Measurements from ENCODE around the gene SLC9A1.

The SLC9A1 gene

GRCh38 chr1:27105018-27105417 is 49.9 kb downstream of the SLC9A1 start:
- H3K36me3 ChIP-seq = peaks cover 95% of the 10 kb centered on the region
- no peaks in the 10 kb centered on the region for H3K9me3 ChIP-seq
- peak overlapping the region; percentile 0 for H3K27ac ChIP-seq
- TF ChIP-seq CTCF (IDR thresholded peaks at IDR 0.05) = no peak
- no peak overlapping the region for H3K4me3 ChIP-seq (ENCODE audit: low read depth in 1 of 2, low read length in 1 of 2)
- no peaks in the 10 kb centered on the region for H3K27me3 ChIP-seq
- H3K4me1 ChIP-seq (ENCODE audit: control insufficient read depth in 1 of 2, insufficient read depth in 1 of 2, low read depth in 1 of 2, low read length in 1 of 2) = no peaks in the 10 kb centered on the region

DNA sequence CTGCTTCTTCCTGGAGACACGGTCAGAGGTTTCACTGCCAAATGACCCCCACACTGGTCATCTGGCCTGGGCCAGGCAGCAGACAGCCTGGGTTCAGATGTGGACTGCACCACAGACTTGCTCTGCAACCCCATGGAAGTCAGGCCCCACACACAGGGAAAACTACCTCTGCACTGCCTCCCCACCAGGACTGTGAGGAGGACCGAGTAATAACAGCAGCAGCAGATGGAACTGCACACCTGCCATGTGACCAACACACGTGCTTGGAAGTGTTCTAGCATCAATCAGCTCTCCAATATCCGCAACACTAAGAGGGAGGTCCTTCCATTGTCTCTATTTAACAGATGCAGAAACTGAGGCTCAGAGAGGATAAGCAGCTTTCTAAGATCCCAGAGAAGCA is 51.4 kb downstream of the SLC9A1 start:
- H3K9me3 ChIP-seq = no peaks in the 10 kb centered on the region
- H3K27me3 ChIP-seq = no peaks in the 10 kb centered on the region
- TF ChIP-seq CTCF (IDR thresholded peaks at IDR 0.05) = no peak
- H3K4me1 ChIP-seq (ENCODE audit: control insufficient read depth in 1 of 2, insufficient read depth in 1 of 2, low read depth in 1 of 2, low read length in 1 of 2) = peaks cover 11 to 12% of the 10 kb centered on the region in 2 experiments
- no peak overlapping the region for H3K4me3 ChIP-seq (ENCODE audit: low read depth in 1 of 2, low read length in 1 of 2)
- peaks cover 95% of the 10 kb centered on the region for H3K36me3 ChIP-seq
- peak overlapping the region; percentile 40 for H3K27ac ChIP-seq

GRCh38 chr1:27102707-27103468 is 52.0 kb downstream of the SLC9A1 start:
- Histone ChIP-seq H3K4me3 (ENCODE audit: low read depth in 1 of 2, low read length in 1 of 2) (no peak overlapping the region), H3K9me3 (no peaks in the 10 kb centered on the region), H3K27me3 (no peaks in the 10 kb centered on the region), H3K27ac (peak overlapping the region; percentile 40), H3K4me1 (ENCODE audit: control insufficient read depth in 1 of 2, insufficient read depth in 1 of 2, low read depth in 1 of 2, low read length in 1 of 2) (peaks cover 17 to 18% of the 10 kb centered on the region in 2 experiments), H3K36me3 (peaks cover 94% of the 10 kb centered on the region)
- peak; percentile 95 for TF ChIP-seq CTCF (IDR thresholded peaks at IDR 0.05)

DNA sequence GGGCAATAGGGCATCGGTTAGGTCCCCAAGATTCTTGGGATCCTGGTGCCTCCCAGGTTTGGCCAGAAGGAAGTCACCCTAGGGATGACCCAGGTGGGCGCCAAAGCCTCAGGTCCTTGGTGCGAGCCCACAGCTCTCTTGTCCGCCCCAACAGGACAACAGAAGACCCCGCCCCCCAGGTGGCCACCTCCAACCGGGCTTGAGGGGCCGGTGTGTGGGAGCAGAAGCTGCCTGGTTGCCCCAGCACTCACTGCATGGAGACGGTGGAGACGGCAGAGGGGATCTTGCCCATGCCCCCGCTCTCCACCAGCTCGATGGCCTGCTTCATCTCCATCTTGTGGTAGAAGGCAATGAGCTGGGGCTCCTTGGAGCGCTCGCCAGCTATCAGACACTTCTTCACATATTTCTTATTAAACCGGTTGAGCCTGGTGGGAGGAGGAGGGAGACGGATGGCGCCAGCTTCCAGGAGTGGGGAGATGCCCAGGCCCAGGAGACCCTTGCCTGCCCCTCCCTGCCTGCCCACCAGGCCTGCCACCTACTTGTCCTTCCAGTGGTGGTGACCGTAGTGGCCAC is 52.7 kb downstream of the SLC9A1 start:
- H3K9me3 ChIP-seq = no peaks in the 10 kb centered on the region
- peaks cover 24% of the 10 kb centered on the region in 2 experiments for H3K4me1 ChIP-seq (ENCODE audit: control insufficient read depth in 1 of 2, insufficient read depth in 1 of 2, low read depth in 1 of 2, low read length in 1 of 2)
- H3K4me3 ChIP-seq (ENCODE audit: low read depth in 1 of 2, low read length in 1 of 2) = no peak overlapping the region
- no peaks in the 10 kb centered on the region for H3K27me3 ChIP-seq
- no peak for TF ChIP-seq CTCF (IDR thresholded peaks at IDR 0.05)
- H3K36me3 ChIP-seq = peaks cover 88% of the 10 kb centered on the region
- H3K27ac ChIP-seq = no peak overlapping the region

GRCh38 chr1:27101696-27102095 is 53.2 kb downstream of the SLC9A1 start:
- peaks cover 83% of the 10 kb centered on the region for H3K36me3 ChIP-seq
- H3K9me3 ChIP-seq = no peaks in the 10 kb centered on the region
- H3K27ac ChIP-seq = no peak overlapping the region
- TF ChIP-seq CTCF (IDR thresholded peaks at IDR 0.05) = no peak
- no peaks in the 10 kb centered on the region for H3K27me3 ChIP-seq
- H3K4me3 ChIP-seq (ENCODE audit: low read depth in 1 of 2, low read length in 1 of 2) = no peak overlapping the region
- peaks cover 29 to 30% of the 10 kb centered on the region in 2 experiments for H3K4me1 ChIP-seq (ENCODE audit: control insufficient read depth in 1 of 2, insufficient read depth in 1 of 2, low read depth in 1 of 2, low read length in 1 of 2)

All from neutrophil (primary cell).